GM23338 (cell line): Measurements from ENCODE around the gene FDXACB1. TPM values are rescaled to one million over a fixed set of nuclear protein-coding genes. Genes with fewer than 3 reads are reported as not detected.

Experiments
- ATAC-seq: fragments of 200-7000 bp; cut with Tn5 transposase; 3 replicates; pipeline ENCODE4 v1.9.1; 2020
- DNase-seq: peaks from one replicate; pipeline ENCODE4 v3.0.0-alpha.2; 2015; ENCODE audit warnings: low spot score
- H2AFZ ChIP-seq: fragments of 200-600 bp; sonication (generic); 2 replicates; pipeline ENCODE4 v1.8.0; 2016; ENCODE audit warnings: antibody characterized with exemption, mild to moderate bottlenecking, moderate library complexity
- H3F3A ChIP-seq: fragments of 200-600 bp; sonication (generic); replicated peaks from 2 replicates; pipeline ENCODE4 v1.8.0; 2017; ENCODE audit warnings: antibody characterized with exemption, mixed run types, low read depth
- H3K27ac ChIP-seq: fragments of 200-600 bp; sonication (generic); 2 replicates; pipeline ENCODE4 v1.6.1; 2016; ENCODE audit warnings: low read depth
- H3K27me3 ChIP-seq: fragments of 200-600 bp; sonication (generic); 2 replicates; pipeline ENCODE4 v1.8.0; 2016; ENCODE audit warnings: mild to moderate bottlenecking, mixed run types, moderate library complexity; ENCODE audit not compliant: insufficient read depth
- H3K36me3 ChIP-seq: fragments of 200-600 bp; sonication (generic); 2 replicates; pipeline ENCODE4 v1.8.0; 2016; ENCODE audit warnings: mild to moderate bottlenecking; ENCODE audit not compliant: insufficient read depth
- H3K4me1 ChIP-seq: fragments of 200-600 bp; sonication (generic); 2 replicates; pipeline ENCODE4 v1.8.0; 2016; ENCODE audit warnings: mild to moderate bottlenecking, moderate library complexity; ENCODE audit not compliant: insufficient read depth
- H3K4me2 ChIP-seq: fragments of 200-600 bp; sonication (generic); 2 replicates; pipeline ENCODE4 v1.7.1; 2017; ENCODE audit warnings: mixed run types
- H3K4me3 ChIP-seq: fragments of 200-600 bp; sonication (generic); 2 replicates; pipeline ENCODE4 v1.6.1; 2016; ENCODE audit warnings: mixed run types
- H3K79me2 ChIP-seq: fragments of 200-600 bp; sonication (generic); replicated peaks from 2 replicates; pipeline ENCODE4 v1.8.0; 2017; ENCODE audit warnings: mild to moderate bottlenecking; ENCODE audit not compliant: insufficient read depth
- H3K9me2 ChIP-seq: fragments of 200-600 bp; sonication (generic); 2 replicates; pipeline ENCODE4 v1.8.0; 2017; ENCODE audit not compliant: insufficient read depth
- H4K20me1 ChIP-seq: fragments of 200-600 bp; sonication (generic); replicated peaks from 2 replicates; pipeline ENCODE4 v1.8.0; 2017; ENCODE audit warnings: mild to moderate bottlenecking; ENCODE audit not compliant: insufficient read depth
- H3K27ac Mint-ChIP-seq: 2 replicates; pipeline ENCODE4 v1.8.0; 2020; ENCODE audit warnings: inconsistent platforms, mild to moderate bottlenecking, moderate library complexity, mixed read lengths
- H3K27me3 Mint-ChIP-seq: 3 replicates; pipeline ENCODE4 v1.8.0; 2022; ENCODE audit warnings: low read depth, mild to moderate bottlenecking, moderate library complexity, mixed read lengths, inconsistent platforms; ENCODE audit not compliant: insufficient read depth, poor library complexity
- H3K36me3 Mint-ChIP-seq: 3 replicates; pipeline ENCODE4 v1.8.0; 2021; ENCODE audit warnings: low read depth, mild to moderate bottlenecking, inconsistent platforms, moderate library complexity, mixed read lengths
- H3K4me1 Mint-ChIP-seq: 3 replicates; pipeline ENCODE4 v1.8.0; 2020; ENCODE audit warnings: mild to moderate bottlenecking, inconsistent platforms, mixed read lengths
- H3K4me3 Mint-ChIP-seq: 3 replicates; pipeline ENCODE4 v1.8.0; 2021; ENCODE audit warnings: moderate library complexity, mild to moderate bottlenecking, inconsistent platforms, mixed read lengths
- H3K9me3 Mint-ChIP-seq: 3 replicates; pipeline ENCODE4 v1.8.0; 2020; ENCODE audit warnings: moderate library complexity, mild to moderate bottlenecking, inconsistent platforms, mixed read lengths
- CREB1 ChIP-seq: fragments of 250-450 bp; sonication (Bioruptor Pico); IDR thresholded peaks from 2 replicates; pipeline ENCODE4 v1.5.0; 2020; ENCODE audit warnings: low read depth, mild to moderate bottlenecking, moderate library complexity
- CTCF ChIP-seq, 2 experiments: fragments of 200-600 bp in 1 of 2; sonication (generic) in 1 of 2; conservative IDR thresholded peaks; 2 replicates each; pipeline versions ENCODE4 v1.5.1 to v1.6.1; 2016 to 2017; ENCODE audit warnings: antibody characterized with exemption in 2 of 2, low read depth in 2 of 2, mild to moderate bottlenecking in 2 of 2, moderate library complexity in 1 of 2
- ETS1 ChIP-seq: IDR thresholded peaks from 2 replicates; pipeline ENCODE4 v1.6.1; 2016; ENCODE audit warnings: antibody characterized with exemption
- EZH2phosphoT487 ChIP-seq: fragments of 200-600 bp; sonication (generic); IDR thresholded peaks from one replicate; pipeline ENCODE4 v1.8.1; 2018; ENCODE audit warnings: antibody characterized with exemption; ENCODE audit not compliant: unreplicated experiment
- JUNB ChIP-seq: IDR thresholded peaks from one replicate; pipeline ENCODE4 v1.6.1; 2016; ENCODE audit warnings: antibody characterized with exemption; ENCODE audit not compliant: unreplicated experiment
- POLR2AphosphoS5 ChIP-seq: IDR thresholded peaks from 2 replicates; pipeline ENCODE4 v1.6.1; 2016; ENCODE audit warnings: antibody characterized with exemption, low read depth
- REST ChIP-seq: IDR thresholded peaks from one replicate; pipeline ENCODE4 v1.6.1; 2018; ENCODE audit warnings: antibody characterized with exemption; ENCODE audit not compliant: unreplicated experiment
- long read RNA-seq: library from polyadenylated mRNA; unstranded; transcript quantifications from one replicate; pipeline ENCODE4 v2.0.0, GENCODE V29; 2020; ENCODE audit not compliant: unreplicated experiment
- polyA plus RNA-seq: library from polyadenylated mRNA; unstranded; fragments of >200 nt; fragmentation: Nextera tagmentation; extraction: Ambion mirVana; gene quantifications from 2 replicates; pipeline ENCODE4 v1.2.1, GENCODE V29; 2016
- total RNA-seq: library from RNA; depleted of rRNA; stranded (reverse); fragments of >200 nt; shearing (Covaris generic); gene quantifications from 2 replicates; pipeline ENCODE4 v1.2.3, GENCODE V29; 2014; rRNA removed

Gene FDXACB1
- total RNA-seq, result 2.4 and 3.0 TPM in 2 replicates
- polyA plus RNA-seq, result 1.6 TPM in 2 replicates
- long read RNA-seq, partial matches to known transcripts, result 0 of 3 reads
- long read RNA-seq, other reads (novel, unspliced or antisense), result 1 of 3 reads

GRCh38 chr11:111878849-111879636 lies at the start of gene FDXACB1, which contains the start of gene CFAP68:
Gene FDXACB1 (minus strand): TSS chr11:111879165. CDS start chr11:111879132, 33 bp downstream.
Gene CFAP68 (plus strand): TSS chr11:111879541. CDS start chr11:111879561, 20 bp downstream.
- H3K27me3 ChIP-seq, result no peaks in the 10 kb centered on the region
- H3F3A ChIP-seq, result peaks cover 5% of the 10 kb centered on the region
- peak within 1 kb of the TSS; percentile 92 for H3K27ac ChIP-seq
- Mint-ChIP-seq H3K27ac (peak within 1 kb of the TSS; percentile 99), H3K36me3 (no peaks in the 10 kb centered on the region), H3K9me3 (no peaks in the 10 kb centered on the region), H3K4me3 (peak within 1 kb of the TSS; percentile 94), H3K27me3 (peaks cover 5% of the 10 kb centered on the region), H3K4me1 (peaks cover 5% of the 10 kb centered on the region; the same call in 2 of the 3 replicates)
- 0 out of 2 replicates have a peak, but pooled peaks cover 9% of the 10 kb centered on the region for H3K4me1 ChIP-seq
- H3K36me3 ChIP-seq, result no peaks in the 10 kb centered on the region
- H3K79me2 ChIP-seq, result no peaks in the 10 kb centered on the region
- H4K20me1 ChIP-seq, result no peaks in the 10 kb centered on the region
- no peaks in the 10 kb centered on the region for H3K9me2 ChIP-seq
- DNase-seq, result peak; percentile 99
- H2AFZ ChIP-seq, result peak within 1 kb of the TSS; percentile 99
- ATAC-seq, result peak; percentile 98
- TF ChIP-seq CREB1 (CRISPR knock-in tag) (peak; percentile 99), EZH2phosphoT487 (no peak), JUNB (no peak), ETS1 (peak; percentile 71), POLR2AphosphoS5 (peak; percentile 73), REST (no peak), CTCF (conservative IDR thresholded peaks at IDR 0.05; ENCODE audit: low read depth in 2 of 2) (peak; percentile 66 to 93)
- peak within 1 kb of the TSS; percentile 72 for H3K4me3 ChIP-seq
- H3K4me2 ChIP-seq, result peak within 1 kb of the TSS; percentile 96
